Activated CD4-positive, CD25-positive, alpha-beta regulatory T cell treated with anti-CD3 and anti-CD28 coated beads, Interleukin-2, amount 50 U/mL, for 16 hours (primary cell): Measurements from ENCODE around the gene CD80.

Experiments
- DNase-seq: peaks from one replicate; pipeline ENCODE4 v3.0.0-alpha.2; 2020; ENCODE audit warnings: low read depth, low spot score

CD80 gene

GRCh38 chr3:119498186-119499011 is 61.0 kb downstream of the CD80 start, which contains the start of gene TIMMDC1:
TIMMDC1 (plus strand) TSS chr3:119498547; CDS start chr3:119498734, 187 bp downstream.
- peak; percentile 98 for DNase-seq

GRCh38 chr3:119497820-119498185 is 61.6 kb downstream of the CD80 start:
- DNase-seq = no peak

- DNase-seq = no peak
Measured at GRCh38 chr3:119494597-119494996, 64.8 kb downstream of the CD80 start.

- DNase-seq = no peak
Measured at GRCh38 chr3:119492810-119493209, 66.6 kb downstream of the CD80 start.

GRCh38 chr3:119492128-119492527 is 67.3 kb downstream of the CD80 start:
- no peak for DNase-seq

GRCh38 chr3:119490153-119490552 is 69.3 kb downstream of the CD80 start:
- DNase-seq = no peak

- no peak for DNase-seq
Measured at GRCh38 chr3:119485563-119485962, 73.9 kb downstream of the CD80 start.

- no peak for DNase-seq
Measured at GRCh38 chr3:119483101-119483500, 76.3 kb downstream of the CD80 start.

GRCh38 chr3:119481079-119481478 is 78.3 kb downstream of the CD80 start:
- no peak for DNase-seq
